D341Med (cell line): ENCODE measurements around the gene SERPINB7.

Experiments used
- DNase-seq: peaks from one replicate; pipeline ENCODE4 v3.0.0; 2012; ENCODE audit warnings: low spot score

SERPINB7 gene

GRCh38 chr18:63788447-63789096 is 13.4 kb downstream of the SERPINB7 start:
- DNase-seq: no peak

GRCh38 chr18:63789327-63789726 is 14.1 kb downstream of the SERPINB7 start:
- DNase-seq: no peak

DNA sequence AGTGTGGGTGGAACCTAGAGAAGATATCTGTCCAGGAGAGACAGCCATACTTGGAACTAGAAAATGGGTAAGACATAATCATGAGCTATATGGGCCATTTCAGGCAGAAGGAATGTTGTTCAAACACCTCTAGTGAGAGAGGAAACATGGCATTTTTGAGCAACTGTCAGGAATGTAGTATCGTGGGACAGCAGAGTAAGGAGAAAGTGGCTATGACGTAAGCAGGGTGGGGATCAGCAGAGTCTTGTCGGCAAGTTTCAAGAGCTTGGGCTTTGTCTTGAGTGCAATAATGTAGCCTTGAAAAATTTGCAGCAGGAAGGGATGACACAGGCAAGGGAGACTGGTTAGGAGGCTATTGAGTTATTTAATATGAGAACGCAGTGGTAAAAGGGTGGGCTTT is 20.4 kb downstream of the SERPINB7 start:
- DNase-seq: no peak

GRCh38 chr18:63799189-63799588 is 24.0 kb downstream of the SERPINB7 start:
- no peak for DNase-seq

DNA sequence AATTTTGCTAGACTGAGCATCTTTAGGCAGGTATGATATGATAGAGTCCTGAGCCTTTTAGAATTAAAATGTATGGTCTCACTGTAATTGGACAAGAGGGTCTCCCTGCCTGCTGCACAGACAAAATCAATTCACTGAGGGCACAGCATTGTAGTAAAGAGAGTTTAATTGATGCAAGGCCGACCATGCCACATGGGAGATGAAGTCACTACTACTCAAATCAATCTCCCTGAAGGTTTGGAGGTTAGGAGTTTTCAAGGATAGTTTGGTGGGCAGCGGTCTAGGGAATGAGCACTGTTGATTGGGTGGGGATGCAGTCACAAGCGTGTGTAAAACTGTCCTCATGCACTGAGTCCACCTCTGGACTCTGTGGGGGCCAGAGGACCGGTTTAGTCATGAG is 26.1 kb downstream of the SERPINB7 start:
- no peak for DNase-seq

DNA sequence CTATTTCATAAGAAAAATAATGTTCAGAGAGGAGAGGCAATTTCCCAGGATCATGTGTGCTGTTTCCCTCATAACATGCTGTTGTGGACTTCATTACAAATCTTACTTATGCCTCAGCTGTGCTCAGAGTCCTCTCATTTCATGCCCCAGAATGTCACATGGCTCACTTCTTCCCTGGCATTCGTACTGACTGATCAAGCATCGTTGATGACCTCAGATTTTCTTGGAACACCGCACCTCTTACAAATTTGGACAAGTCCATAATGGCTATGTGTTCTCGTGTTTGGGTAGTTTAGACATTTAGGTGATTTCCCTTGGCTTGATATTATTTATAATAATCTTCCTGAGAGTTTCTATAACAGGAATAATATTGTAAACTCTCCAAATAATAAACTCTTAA is 32.9 kb downstream of the SERPINB7 start:
- DNase-seq: no peak

GRCh38 chr18:63817441-63818051 is 42.3 kb downstream of the SERPINB7 start:
- DNase-seq: no peak

DNA sequence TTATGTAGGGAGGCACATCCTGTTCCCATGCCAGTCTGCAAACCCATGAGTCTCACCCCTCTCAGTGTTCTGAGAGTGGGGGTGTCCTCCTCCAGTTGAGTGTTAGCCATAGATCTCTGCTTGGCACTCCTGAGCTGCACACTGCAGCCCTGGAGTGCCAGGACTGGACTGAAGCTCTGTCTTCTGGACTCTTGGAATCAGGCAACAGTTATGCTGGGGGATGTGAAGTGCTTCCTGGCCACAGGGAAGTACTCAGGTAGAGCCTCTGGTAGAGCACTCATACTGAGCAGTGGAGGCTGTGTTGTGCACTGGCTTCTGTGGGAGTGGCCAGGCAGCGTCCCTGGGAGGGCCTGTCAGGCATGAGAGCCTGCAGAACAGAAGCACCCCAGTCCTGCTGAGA is 43.0 kb downstream of the SERPINB7 start:
- DNase-seq: no peak

- no peak for DNase-seq
These were observed 44.6 kb downstream of the SERPINB7 start for GRCh38 chr18:63819786-63820185.

GRCh38 chr18:63820694-63821093 is 45.5 kb downstream of the SERPINB7 start:
- DNase-seq: no peak

- DNase-seq: no peak
These were observed 48.5 kb downstream of the SERPINB7 start for GRCh38 chr18:63823516-63824219.

GRCh38 chr18:63824220-63824525 is 49.0 kb downstream of the SERPINB7 start:
- DNase-seq: no peak

DNA sequence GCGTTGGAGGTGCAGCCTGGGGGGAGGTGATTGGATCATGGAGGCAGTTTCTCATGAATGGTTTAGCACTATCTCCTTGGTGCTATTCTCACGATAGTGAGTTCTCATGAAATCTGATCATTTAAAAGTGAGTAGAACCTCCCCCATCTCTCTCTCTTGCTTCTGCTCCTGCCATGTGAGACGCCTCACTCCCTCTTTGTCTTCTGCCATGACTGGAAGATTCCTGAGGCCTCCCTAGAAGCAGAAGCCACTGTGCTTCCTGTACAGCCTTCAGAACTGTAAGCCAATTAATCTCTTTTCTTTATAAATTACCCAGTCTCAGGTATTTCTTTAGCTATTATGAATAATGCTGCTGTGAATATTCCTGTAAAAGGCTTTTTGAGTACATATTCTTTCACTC is 52.9 kb downstream of the SERPINB7 start:
- DNase-seq: no peak

- no peak for DNase-seq
These were observed 53.4 kb downstream of the SERPINB7 start for GRCh38 chr18:63828656-63829055.

DNA sequence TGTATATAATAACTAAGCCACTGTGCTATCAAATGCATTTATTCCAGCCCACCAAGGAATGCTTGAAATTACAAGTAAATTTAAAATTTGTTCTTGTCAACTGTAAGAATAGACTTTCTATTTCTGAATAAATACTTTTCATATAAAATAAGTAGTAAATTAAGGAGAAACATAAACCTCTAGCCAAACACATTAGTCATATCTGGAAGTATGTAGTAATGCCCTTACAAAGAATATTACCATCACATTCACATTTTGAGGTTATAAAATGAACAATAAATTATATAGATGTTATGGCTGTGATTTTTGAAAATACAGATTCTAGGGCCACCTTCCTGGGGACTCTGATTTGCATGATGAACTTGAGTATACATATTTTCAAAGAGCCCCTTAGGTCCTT is 54.7 kb downstream of the SERPINB7 start:
- DNase-seq: no peak

GRCh38 chr18:63831080-63831788 is 56.0 kb downstream of the SERPINB7 start:
- no peak for DNase-seq

DNA sequence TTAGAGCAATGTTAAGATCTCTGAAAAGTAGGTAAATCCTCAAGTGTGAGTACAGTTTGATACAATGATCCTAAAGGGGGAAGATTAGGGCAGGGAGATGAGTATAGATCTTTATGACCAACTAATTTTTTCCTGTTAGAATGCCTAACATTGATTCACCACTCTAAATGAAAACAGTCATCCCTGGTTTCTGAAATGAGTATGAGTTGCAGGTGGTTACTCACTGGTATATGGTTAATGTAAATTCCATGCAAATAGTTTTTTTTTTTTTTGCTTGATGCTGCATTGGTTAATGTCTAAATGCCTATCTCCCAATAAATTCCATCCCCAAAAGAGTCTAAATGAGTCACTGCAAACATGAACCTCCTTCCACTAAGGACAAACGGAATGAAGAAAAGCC is 57.3 kb downstream of the SERPINB7 start:
- DNase-seq: no peak

GRCh38 chr18:63834471-63835113 is 59.4 kb downstream of the SERPINB7 start:
- DNase-seq: no peak

DNA sequence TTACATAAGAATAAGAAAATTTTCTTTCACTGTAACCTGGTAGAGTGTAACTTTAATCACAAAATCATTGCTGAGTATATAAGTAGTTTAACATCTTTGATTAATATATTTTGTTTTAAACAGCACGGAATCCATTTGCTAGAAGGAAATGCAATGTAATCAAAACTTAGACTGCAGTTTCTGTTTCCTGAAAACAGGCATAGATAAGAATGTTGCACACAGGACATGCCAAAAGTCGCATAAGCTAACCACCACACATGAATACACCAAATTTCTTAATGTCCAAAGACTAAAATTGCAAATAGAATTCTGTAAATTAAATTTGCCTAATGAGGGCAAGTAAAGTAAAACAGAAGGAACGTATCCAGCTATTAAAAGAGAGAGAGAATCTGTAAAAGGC is 61.2 kb downstream of the SERPINB7 start:
- no peak for DNase-seq

DNA sequence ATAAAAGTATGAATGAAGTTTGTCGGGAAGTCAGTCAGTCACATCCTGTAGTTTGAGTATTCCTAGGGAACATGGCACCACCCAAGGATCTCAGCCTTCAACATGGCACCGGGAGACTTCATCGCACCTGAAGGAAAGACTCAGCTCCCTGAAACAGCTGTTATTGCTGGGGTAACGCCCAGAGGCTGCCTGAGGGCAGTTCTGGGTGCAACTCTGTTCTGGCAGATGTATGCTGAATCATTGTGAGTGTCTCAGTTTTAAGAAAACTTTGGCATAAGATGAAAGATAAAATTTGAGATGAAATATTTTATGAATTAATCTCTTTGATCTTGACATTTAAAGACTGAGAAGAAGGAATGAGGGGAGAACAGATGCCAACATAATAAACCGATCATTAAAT is 62.4 kb downstream of the SERPINB7 start:
- DNase-seq: no peak

DNA sequence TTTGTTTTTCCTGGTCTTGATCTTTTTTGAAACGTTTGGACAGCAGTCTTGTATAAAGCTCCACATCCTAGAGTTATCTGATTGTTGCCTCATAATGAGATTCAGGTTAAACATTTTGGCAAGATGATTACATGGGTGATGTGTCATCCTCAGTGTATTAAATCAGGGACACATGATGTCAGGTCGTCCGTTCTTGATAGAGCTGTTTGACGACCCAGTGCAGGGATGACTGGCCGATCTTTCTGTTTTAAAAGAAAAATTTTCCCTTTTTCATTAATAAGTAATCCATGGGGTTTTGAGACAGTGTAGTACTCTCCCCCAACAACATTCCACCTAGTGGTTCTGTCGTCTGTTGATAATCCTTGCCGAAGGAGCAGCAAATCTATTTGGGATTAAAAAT is 67.8 kb downstream of the SERPINB7 start:
- DNase-seq: no peak

GRCh38 chr18:63844254-63844653 is 69.0 kb downstream of the SERPINB7 start:
- DNase-seq: no peak

DNA sequence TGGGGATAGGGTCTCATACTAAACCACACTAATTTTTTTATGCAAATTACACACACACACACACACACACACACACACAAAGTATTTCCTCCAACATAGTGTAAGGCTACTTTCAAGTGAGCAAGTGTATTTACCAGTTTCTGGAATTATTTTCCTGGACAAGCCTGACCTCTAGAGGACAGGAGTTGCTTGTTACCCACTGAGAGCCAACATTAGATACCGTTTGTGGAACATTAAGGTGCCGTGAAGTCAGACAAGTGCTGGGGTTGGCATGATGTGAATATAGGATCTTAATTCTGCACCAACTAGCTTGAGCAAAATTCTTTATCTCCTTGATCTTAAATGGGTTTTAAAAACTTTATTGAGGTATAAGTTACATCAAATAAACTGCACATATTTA is 72.9 kb downstream of the SERPINB7 start:
- peak; percentile 59 for DNase-seq
